WI38 (cell line): ENCODE results near the gene STK32C.

ENCODE experiments used
- H3K4me3 ChIP-seq: 2 replicates; pipeline ENCODE4 v1.5.1; 2011; ENCODE audit warnings: low read depth, mild to moderate bottlenecking, control low read depth, low read length
- CTCF ChIP-seq: IDR thresholded peaks from 2 replicates; pipeline ENCODE4 v1.5.1; 2012; ENCODE audit warnings: low read depth, mild to moderate bottlenecking, control low read depth, low read length

Gene STK32C

GRCh38 chr10:132208462-132209050 lies 99.2 kb downstream of the STK32C start:
- H3K4me3 ChIP-seq: no peak overlapping the region
- no peak for TF ChIP-seq CTCF

DNA sequence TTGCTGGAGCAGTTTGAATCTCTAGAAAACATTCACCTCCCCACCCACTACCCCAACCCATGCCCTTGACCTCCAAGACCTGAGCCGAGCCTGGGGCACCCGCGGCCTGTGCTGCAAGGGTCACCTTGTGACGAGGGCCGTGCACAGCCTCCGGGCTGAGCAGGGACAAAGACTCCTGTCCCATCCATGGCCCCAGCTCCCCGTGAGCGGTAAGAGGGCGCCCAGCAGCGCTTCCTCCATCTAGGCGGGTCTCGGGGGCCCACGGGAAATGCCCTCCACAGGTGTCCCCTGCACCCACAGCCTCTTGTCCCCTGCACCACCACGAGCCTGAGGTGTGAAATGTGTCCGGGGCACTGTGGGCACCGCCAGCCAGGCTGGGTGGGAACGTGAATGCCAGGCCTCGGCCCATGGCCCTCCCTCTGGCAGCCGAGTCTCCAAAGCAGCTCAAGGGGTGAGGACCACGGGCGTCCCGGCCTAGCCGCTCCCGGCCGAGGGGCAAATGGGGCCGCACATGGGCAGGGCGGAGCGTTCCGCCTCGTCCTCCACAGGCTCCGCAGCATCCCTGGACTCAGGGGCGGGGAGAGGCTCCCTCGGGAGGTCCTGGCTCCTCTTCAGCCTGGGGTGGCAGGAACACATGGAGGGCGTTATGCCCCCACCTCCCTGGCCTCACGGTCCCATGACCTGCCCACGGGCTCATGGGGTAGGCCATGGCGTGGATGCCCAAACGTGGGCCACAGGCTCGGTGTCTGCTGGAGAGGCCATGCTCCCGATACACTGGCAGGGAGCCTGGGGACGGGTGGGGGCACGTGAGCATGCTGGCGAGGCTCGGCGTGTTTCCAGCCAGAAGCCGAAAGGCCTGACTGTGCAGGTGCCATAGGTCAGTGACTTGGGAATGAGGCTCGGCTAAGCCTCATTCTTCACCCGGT lies 100.0 kb downstream of the STK32C start:
- TF ChIP-seq CTCF: no peak
- no peak overlapping the region for H3K4me3 ChIP-seq

GRCh38 chr10:132206806-132207535 lies 100.8 kb downstream of the STK32C start:
- no peak for TF ChIP-seq CTCF
- H3K4me3 ChIP-seq: no peak overlapping the region

GRCh38 chr10:132206377-132206745 lies 101.4 kb downstream of the STK32C start:
- no peak for TF ChIP-seq CTCF
- no peak overlapping the region for H3K4me3 ChIP-seq

- TF ChIP-seq CTCF: no peak
- H3K4me3 ChIP-seq: no peak overlapping the region
These were observed 101.9 kb downstream of the STK32C start for GRCh38 chr10:132205650-132206376.

GRCh38 chr10:132204781-132205473 lies 102.8 kb downstream of the STK32C start:
- no peak overlapping the region for H3K4me3 ChIP-seq
- no peak for TF ChIP-seq CTCF
